ENCODE measurements around the gene ARHGAP6. TPM values are rescaled to one million over a fixed set of nuclear protein-coding genes. Genes with fewer than 3 reads are reported as not detected.
A peak's percentile ranks its signal among the peaks of the same experiment; 100 is the strongest.

The ARHGAP6 gene
- total and polyA plus RNA-seq, 9 of the 15 experiments (the other 6 are each of a cell fraction or from before 2014, with no cell fraction given): 12.5 to 63.6 (median 41.8) TPM

- TF ChIP-seq RBM25 (IDR thresholded peaks at IDR 0.05; ENCODE audit: low read depth, low read length, severe bottlenecking) (no peak), MTA2 (IDR thresholded peaks at IDR 0.05; ENCODE audit: low read depth) (no peak), MAFF (IDR thresholded peaks at IDR 0.05; ENCODE audit: low read length) (no peak), KLF6 (CRISPR knock-in tag; IDR thresholded peaks at IDR 0.05; ENCODE audit: borderline replicate concordance) (no peak), MBD2 (IDR thresholded peaks at IDR 0.05; ENCODE audit: borderline replicate concordance, low read depth) (0 out of 2 replicates have a peak, but pooled peaks have one; percentile 39), TARDBP (IDR thresholded peaks at IDR 0.05) (no peak), HNRNPLL (IDR thresholded peaks at IDR 0.05; ENCODE audit: low read depth, low read length, poor library complexity, severe bottlenecking) (no peak), DDX20 (tag; IDR thresholded peaks at IDR 0.05; ENCODE audit: low read depth) (no peak), EWSR1 (IDR thresholded peaks at IDR 0.05; ENCODE audit: borderline replicate concordance, low read depth, partially characterized antibody) (no peak), ZBTB8A (IDR thresholded peaks at IDR 0.05; ENCODE audit: partially characterized antibody) (no peak), MTF1 (CRISPR knock-in tag; IDR thresholded peaks at IDR 0.05; ENCODE audit: borderline replicate concordance) (no peak), NFRKB (IDR thresholded peaks at IDR 0.05; ENCODE audit: low read depth) (peak; percentile 36; the same call in 1 of the 2 replicates), ZNF347 (CRISPR knock-in tag; IDR thresholded peaks at IDR 0.05; ENCODE audit: low read depth) (no peak), MLX (CRISPR knock-in tag; conservative IDR thresholded peaks at IDR 0.05) (no peak), FUS (optimal IDR thresholded peaks at IDR 0.05; ENCODE audit: low read depth, low read length) (no peak), TAF7 (tag; IDR thresholded peaks at IDR 0.05) (no peak), KDM2B (CRISPR knock-in tag; IDR thresholded peaks at IDR 0.05) (no peak), U2AF2 (optimal IDR thresholded peaks at IDR 0.05; ENCODE audit: low read depth, low read length) (no peak), SNIP1 (IDR thresholded peaks at IDR 0.05; ENCODE audit: low read depth) (no peak), KHSRP (IDR thresholded peaks at IDR 0.05) (no peak), CHD4 (IDR thresholded peaks at IDR 0.05; ENCODE audit: insufficient read depth, insufficient replicate concordance, low read depth, low read length, poor library complexity, severe bottlenecking) (no peak), POLR2B (IDR thresholded peaks at IDR 0.05; ENCODE audit: low read depth, partially characterized antibody) (no peak)
- TF ChIP-seq, protein P1, sequence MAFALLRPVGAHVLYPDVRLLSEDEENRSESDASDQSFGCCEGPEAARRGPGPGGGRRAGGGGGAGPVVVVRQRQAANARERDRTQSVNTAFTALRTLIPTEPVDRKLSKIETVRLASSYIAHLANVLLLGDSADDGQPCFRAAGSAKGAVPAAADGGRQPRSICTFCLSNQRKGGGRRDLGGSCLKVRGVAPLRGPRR (CRISPR knock-in tag; IDR thresholded peaks at IDR 0.05): no peak
- TF ChIP-seq, protein P2, sequence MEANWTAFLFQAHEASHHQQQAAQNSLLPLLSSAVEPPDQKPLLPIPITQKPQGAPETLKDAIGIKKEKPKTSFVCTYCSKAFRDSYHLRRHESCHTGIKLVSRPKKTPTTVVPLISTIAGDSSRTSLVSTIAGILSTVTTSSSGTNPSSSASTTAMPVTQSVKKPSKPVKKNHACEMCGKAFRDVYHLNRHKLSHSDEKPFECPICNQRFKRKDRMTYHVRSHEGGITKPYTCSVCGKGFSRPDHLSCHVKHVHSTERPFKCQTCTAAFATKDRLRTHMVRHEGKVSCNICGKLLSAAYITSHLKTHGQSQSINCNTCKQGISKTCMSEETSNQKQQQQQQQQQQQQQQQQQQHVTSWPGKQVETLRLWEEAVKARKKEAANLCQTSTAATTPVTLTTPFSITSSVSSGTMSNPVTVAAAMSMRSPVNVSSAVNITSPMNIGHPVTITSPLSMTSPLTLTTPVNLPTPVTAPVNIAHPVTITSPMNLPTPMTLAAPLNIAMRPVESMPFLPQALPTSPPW (CRISPR knock-in tag; IDR thresholded peaks at IDR 0.05): no peak
- TF ChIP-seq, protein P3, sequence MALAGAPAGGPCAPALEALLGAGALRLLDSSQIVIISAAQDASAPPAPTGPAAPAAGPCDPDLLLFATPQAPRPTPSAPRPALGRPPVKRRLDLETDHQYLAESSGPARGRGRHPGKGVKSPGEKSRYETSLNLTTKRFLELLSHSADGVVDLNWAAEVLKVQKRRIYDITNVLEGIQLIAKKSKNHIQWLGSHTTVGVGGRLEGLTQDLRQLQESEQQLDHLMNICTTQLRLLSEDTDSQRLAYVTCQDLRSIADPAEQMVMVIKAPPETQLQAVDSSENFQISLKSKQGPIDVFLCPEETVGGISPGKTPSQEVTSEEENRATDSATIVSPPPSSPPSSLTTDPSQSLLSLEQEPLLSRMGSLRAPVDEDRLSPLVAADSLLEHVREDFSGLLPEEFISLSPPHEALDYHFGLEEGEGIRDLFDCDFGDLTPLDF (CRISPR knock-in tag; IDR thresholded peaks at IDR 0.05): no peak
Observed at GRCh38 chrX:11341274-11342201, 324.2 kb downstream of the ARHGAP6 start (continued).
